A673 (cell line): ENCODE measurements around the gene HEPHL1.

Experiments used
- CTCF ChIP-seq: fragments of 300-800, 200-600 bp; sonication (generic); conservative IDR thresholded peaks from 2 replicates; pipeline ENCODE4 v1.5.1; 2017; ENCODE audit warnings: low read depth, mild to moderate bottlenecking, antibody characterized with exemption, low read length, moderate library complexity, mixed read lengths
- EZH2 ChIP-seq: fragments of 200-600 bp; sonication (generic); IDR thresholded peaks from 2 replicates; pipeline ENCODE4 v1.6.1; 2017; ENCODE audit warnings: borderline replicate concordance, low read depth, mild to moderate bottlenecking, mixed read lengths, antibody characterized with exemption, low read length; ENCODE audit not compliant: poor library complexity, severe bottlenecking

GRCh38 chr11:94111241-94111640, 90.1 kb downstream of the HEPHL1 start:
- no peak for TF ChIP-seq EZH2
- no peak for TF ChIP-seq CTCF
